HepG2 (cell line): ENCODE results near the gene TOE1.

ENCODE experiments used
- KDM5B ChIP-seq: sonication (generic); formaldehyde crosslinking; IDR thresholded peaks from 2 replicates; pipeline ENCODE4 v1.4.0; 2020; ENCODE audit warnings: missing genetic modification reagents, mild to moderate bottlenecking, borderline replicate concordance
- NFAT5 ChIP-seq: sonication (generic); formaldehyde crosslinking; IDR thresholded peaks from 2 replicates; pipeline ENCODE4 v1.4.0; 2020; ENCODE audit warnings: missing genetic modification reagents
- PBX3 ChIP-seq: sonication (generic); formaldehyde crosslinking; IDR thresholded peaks from 2 replicates; pipeline ENCODE4 v1.8.1; 2023; ENCODE audit warnings: missing genetic modification reagents, inconsistent platforms, borderline replicate concordance
- RARA ChIP-seq: IDR thresholded peaks from 2 replicates; pipeline ENCODE4 v1.6.1; 2016; ENCODE audit warnings: missing genetic modification reagents, missing compliant biosample characterization
- SIN3B ChIP-seq: fragments of 150-350 bp; IDR thresholded peaks from 2 replicates; pipeline ENCODE4 v1.6.1; 2014; ENCODE audit warnings: low read length

GRCh38 chr1:45356186-45356585 is 16.2 kb downstream of the TOE1 start:
- no peak for TF ChIP-seq NFAT5 (CRISPR knock-in tag)
- TF ChIP-seq RARA (CRISPR knock-in tag), result 0 out of 2 replicates have a peak, but pooled peaks have one; percentile 22
- TF ChIP-seq PBX3, result no peak
- no peak for TF ChIP-seq SIN3B
- TF ChIP-seq KDM5B (CRISPR knock-in tag), result no peak
